GM12875 (cell line): Measurements from ENCODE around the gene SORCS2.

ENCODE experiments used
- H3K4me3 ChIP-seq: one replicate; pipeline ENCODE4 v1.5.1; 2011; ENCODE audit warnings: low read depth, low read length, control low read depth
- TF ChIP-seq, protein P1 (sequence below): IDR thresholded peaks from 2 replicates; pipeline ENCODE4 v1.5.1; 2011; ENCODE audit warnings: low read depth, mild to moderate bottlenecking, control low read depth, inconsistent platforms, low read length, moderate library complexity, borderline replicate concordance; ENCODE audit not compliant: insufficient read depth

Gene SORCS2

DNA sequence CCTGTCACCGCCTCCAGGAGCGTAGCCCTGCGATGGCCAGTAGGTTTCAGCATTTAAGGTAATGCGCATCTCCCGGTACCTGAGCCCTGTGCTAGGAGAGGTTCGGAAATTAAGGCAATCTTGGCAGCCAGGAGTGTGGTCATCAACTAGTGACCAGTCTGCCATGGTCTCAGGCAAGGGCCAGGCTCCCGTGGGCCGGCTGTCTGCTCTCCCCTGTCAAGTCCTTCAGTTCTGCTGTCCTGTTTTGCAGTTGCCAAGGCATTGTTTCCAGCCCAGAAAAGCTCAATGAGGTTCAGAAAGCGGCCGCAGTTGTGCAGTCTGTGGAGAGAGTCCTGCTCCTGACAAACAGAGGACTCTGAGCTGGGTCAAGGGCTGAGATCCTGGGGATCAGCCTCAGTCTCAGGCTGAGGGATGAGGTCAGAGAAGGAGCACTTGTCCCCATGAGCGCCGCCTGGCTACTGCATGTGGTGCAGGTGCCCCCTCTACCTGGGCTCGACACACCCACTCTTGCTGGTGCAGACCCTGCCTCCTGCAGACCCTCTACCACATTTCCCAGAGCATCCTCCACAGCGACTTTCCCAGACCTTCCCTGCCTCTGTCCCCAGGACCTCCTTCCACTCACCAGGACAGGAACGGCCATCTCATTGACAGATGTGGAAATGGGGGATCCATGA, 295.8 kb downstream of the SORCS2 start:
- TF ChIP-seq, protein P1, sequence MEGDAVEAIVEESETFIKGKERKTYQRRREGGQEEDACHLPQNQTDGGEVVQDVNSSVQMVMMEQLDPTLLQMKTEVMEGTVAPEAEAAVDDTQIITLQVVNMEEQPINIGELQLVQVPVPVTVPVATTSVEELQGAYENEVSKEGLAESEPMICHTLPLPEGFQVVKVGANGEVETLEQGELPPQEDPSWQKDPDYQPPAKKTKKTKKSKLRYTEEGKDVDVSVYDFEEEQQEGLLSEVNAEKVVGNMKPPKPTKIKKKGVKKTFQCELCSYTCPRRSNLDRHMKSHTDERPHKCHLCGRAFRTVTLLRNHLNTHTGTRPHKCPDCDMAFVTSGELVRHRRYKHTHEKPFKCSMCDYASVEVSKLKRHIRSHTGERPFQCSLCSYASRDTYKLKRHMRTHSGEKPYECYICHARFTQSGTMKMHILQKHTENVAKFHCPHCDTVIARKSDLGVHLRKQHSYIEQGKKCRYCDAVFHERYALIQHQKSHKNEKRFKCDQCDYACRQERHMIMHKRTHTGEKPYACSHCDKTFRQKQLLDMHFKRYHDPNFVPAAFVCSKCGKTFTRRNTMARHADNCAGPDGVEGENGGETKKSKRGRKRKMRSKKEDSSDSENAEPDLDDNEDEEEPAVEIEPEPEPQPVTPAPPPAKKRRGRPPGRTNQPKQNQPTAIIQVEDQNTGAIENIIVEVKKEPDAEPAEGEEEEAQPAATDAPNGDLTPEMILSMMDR: no peak

GRCh38 chr4:7491915-7492314, 299.6 kb downstream of the SORCS2 start:
- no peak overlapping the region for H3K4me3 ChIP-seq
- TF ChIP-seq, protein P1: no peak

More for the DNA sequence above, 295.8 kb downstream of the SORCS2 start:
- no peak overlapping the region for H3K4me3 ChIP-seq

- H3K4me3 ChIP-seq: no peak overlapping the region
- TF ChIP-seq, protein P1: no peak
Observed at GRCh38 chr4:7498446-7499200, 306.3 kb downstream of the SORCS2 start.

DNA sequence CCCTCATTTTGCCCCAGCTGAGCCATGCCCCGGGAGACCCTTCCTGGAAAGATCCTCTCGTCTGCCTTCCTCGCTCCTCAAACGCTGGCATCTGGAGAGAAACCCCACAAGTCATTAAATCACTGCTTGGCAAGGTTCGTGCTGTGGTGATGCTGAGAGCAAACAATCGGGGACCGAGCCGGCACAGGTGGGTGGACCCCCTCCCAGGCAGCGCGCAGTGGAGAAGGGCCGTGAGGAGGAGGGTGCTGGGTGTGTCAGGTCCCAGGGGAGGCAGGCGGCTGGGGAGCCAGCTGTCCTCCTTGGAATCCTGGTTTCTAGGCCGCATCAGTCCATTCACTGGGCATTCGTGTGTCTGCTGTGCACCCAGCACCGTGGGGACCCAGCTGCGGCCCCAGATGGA, 307.3 kb downstream of the SORCS2 start:
- no peak overlapping the region for H3K4me3 ChIP-seq

GRCh38 chr4:7500404-7500803, 308.1 kb downstream of the SORCS2 start:
- H3K4me3 ChIP-seq: no peak overlapping the region
- TF ChIP-seq, protein P1: no peak

More for the DNA sequence above, 307.3 kb downstream of the SORCS2 start:
- TF ChIP-seq, protein P1: no peak

DNA sequence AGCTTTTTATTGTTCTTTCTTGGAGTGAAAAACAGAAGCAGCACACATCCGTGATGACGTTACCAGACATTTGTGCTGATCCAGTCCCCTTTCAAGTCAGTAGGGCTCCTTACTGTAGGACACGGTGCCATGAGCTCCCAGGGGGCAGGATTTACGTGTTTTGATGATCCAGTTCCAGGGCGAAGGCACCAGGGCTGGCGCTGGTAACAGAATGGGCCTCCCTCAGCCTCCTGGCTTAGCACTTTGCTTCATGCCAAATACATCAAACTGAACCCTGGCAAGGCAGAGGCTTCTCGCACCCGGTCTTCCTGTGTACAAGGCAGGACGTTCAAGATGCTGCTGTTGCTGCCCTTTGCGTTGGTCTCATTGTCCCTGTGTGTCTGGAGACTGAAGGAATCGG, 309.0 kb downstream of the SORCS2 start:
- H3K4me3 ChIP-seq: no peak overlapping the region
- TF ChIP-seq, protein P1: no peak

DNA sequence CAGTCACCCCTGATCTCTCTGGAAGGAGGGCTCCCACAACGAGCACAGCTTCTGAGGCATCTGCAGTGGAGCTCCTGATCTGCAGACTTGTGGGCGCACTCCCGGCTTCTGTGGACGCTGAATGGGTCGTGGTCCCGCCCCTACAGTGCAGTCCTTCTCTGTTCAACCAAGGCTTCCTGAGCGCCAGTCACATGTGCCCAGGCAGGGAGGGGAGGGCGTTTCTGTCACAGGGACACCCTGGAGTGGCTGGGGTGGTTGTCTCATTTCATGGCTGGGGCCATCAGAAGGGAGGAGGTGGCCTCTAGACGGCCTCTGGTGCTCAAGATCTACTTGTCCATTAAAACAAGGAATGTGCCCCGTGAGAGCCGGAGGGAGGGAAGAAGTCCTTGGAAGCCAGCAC, 309.5 kb downstream of the SORCS2 start:
- TF ChIP-seq, protein P1: no peak

More for the DNA sequence above, 309.5 kb downstream of the SORCS2 start:
- H3K4me3 ChIP-seq: no peak overlapping the region
